Measurements from ENCODE around the gene DDIT4. TPM values are rescaled to one million over a fixed set of nuclear protein-coding genes. Genes with fewer than 3 reads are reported as not detected.

DDIT4 gene
- total RNA-seq, 1 donor from 2014 or later = 257 TPM

GRCh38 chr10:72260976-72261783 lies 12.5 kb upstream of the DDIT4 start:
- peak overlapping the region; percentile 48 for H3K4me3 ChIP-seq
- H2AFZ ChIP-seq (replicated peaks) = no peak overlapping the region
- H4K20me1 ChIP-seq (ENCODE audit: low read depth) = no peaks in the 10 kb centered on the region
- Mint-ChIP-seq H3K9me3 (no peaks in the 10 kb centered on the region), H3K4me3 (peak overlapping the region; percentile 83), H3K27ac (peak overlapping the region; percentile 98), H3K4me1 (peaks cover 62% of the 10 kb centered on the region), H3K36me3 (no peaks in the 10 kb centered on the region), H3K27me3 (ENCODE audit: insufficient read depth, low read depth) (peaks cover 9% of the 10 kb centered on the region)
- no peaks in the 10 kb centered on the region for H3K9me3 ChIP-seq (ENCODE audit: low read depth)
- H3K4me2 ChIP-seq = peak overlapping the region; percentile 85
- no peaks in the 10 kb centered on the region for H3K36me3 ChIP-seq
- peaks cover 70% of the 10 kb centered on the region for H3K4me1 ChIP-seq
- H3K27ac ChIP-seq = peak overlapping the region; percentile 96
- no peak for TF ChIP-seq EZH2 (IDR thresholded peaks at IDR 0.05)
- TF ChIP-seq, protein P1, sequence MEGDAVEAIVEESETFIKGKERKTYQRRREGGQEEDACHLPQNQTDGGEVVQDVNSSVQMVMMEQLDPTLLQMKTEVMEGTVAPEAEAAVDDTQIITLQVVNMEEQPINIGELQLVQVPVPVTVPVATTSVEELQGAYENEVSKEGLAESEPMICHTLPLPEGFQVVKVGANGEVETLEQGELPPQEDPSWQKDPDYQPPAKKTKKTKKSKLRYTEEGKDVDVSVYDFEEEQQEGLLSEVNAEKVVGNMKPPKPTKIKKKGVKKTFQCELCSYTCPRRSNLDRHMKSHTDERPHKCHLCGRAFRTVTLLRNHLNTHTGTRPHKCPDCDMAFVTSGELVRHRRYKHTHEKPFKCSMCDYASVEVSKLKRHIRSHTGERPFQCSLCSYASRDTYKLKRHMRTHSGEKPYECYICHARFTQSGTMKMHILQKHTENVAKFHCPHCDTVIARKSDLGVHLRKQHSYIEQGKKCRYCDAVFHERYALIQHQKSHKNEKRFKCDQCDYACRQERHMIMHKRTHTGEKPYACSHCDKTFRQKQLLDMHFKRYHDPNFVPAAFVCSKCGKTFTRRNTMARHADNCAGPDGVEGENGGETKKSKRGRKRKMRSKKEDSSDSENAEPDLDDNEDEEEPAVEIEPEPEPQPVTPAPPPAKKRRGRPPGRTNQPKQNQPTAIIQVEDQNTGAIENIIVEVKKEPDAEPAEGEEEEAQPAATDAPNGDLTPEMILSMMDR (IDR thresholded peaks at IDR 0.05) = peak; percentile 43
- H3F3A ChIP-seq (ENCODE audit: low read depth) = peaks cover 70% of the 10 kb centered on the region
- no peak overlapping the region for H3K9ac ChIP-seq
- H3K79me2 ChIP-seq (ENCODE audit: low read depth) = no peaks in the 10 kb centered on the region
- DNase-seq (ENCODE audit: low spot score) = peak; percentile 99
- no peaks in the 10 kb centered on the region for H3K27me3 ChIP-seq

GRCh38 chr10:72261784-72262404 lies 11.8 kb upstream of the DDIT4 start:
- Histone ChIP-seq H3K27ac (peak overlapping the region; percentile 96), H3K4me1 (peaks cover 62% of the 10 kb centered on the region), H3K9me3 (ENCODE audit: low read depth) (no peaks in the 10 kb centered on the region), H3K36me3 (no peaks in the 10 kb centered on the region), H3K9ac (no peak overlapping the region), H3F3A (ENCODE audit: low read depth) (peaks cover 70% of the 10 kb centered on the region), H3K27me3 (no peaks in the 10 kb centered on the region), H3K4me2 (peak overlapping the region; percentile 85), H3K79me2 (ENCODE audit: low read depth) (no peaks in the 10 kb centered on the region), H3K4me3 (peak overlapping the region; percentile 48), H4K20me1 (ENCODE audit: low read depth) (no peaks in the 10 kb centered on the region), H2AFZ (replicated peaks) (no peak overlapping the region)
- peaks cover 58% of the 10 kb centered on the region for H3K4me1 Mint-ChIP-seq
- H3K27me3 Mint-ChIP-seq (ENCODE audit: insufficient read depth, low read depth) = peaks cover 9% of the 10 kb centered on the region
- TF ChIP-seq EZH2 (IDR thresholded peaks at IDR 0.05) (no peak), EZH2phosphoT487 (IDR thresholded peaks at IDR 0.05) (no peak)
- TF ChIP-seq, protein P1 (IDR thresholded peaks at IDR 0.05) = no peak
- no peaks in the 10 kb centered on the region for H3K36me3 Mint-ChIP-seq
- peak overlapping the region; percentile 83 for H3K4me3 Mint-ChIP-seq
- H3K9me3 Mint-ChIP-seq = no peaks in the 10 kb centered on the region
- DNase-seq (ENCODE audit: low spot score) = no peak
- peak overlapping the region; percentile 98 for H3K27ac Mint-ChIP-seq

DNA sequence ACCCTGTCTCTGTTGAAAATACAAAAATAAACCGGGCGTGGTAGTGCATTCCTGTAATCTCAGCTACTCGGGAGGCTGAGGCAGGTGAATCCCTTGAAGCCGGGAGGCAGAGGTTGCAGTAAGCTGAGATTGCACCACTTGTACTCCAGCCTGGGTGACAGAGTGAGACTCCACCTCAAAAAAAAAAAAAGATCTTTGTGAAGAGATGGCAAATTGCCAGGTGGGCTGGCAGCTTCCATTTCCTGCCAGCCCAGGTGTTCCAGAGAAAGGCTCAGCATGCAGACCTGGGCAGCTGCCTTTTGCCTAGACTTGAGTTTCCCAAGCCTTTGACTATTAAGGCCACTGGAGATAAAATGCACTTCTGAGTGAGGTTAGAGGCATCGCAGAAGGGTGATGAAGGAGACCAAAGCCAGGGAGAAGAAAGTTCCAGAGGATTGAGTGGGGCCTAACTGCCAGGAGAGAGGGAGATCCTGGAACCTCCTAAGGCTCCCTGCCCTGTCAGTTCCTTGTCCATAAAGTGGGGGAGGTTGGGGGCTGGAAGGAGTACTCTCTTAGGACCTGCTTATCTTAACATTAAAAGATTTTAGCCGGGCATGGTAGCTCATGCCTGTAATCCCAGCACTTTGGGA lies 10.0 kb upstream of the DDIT4 start:
- Histone ChIP-seq H3K27me3 (no peaks in the 10 kb centered on the region), H3K4me3 (no peak overlapping the region), H3K9ac (no peak overlapping the region), H3K4me2 (no peak overlapping the region), H4K20me1 (ENCODE audit: low read depth) (no peaks in the 10 kb centered on the region), H3K36me3 (no peaks in the 10 kb centered on the region), H3K79me2 (ENCODE audit: low read depth) (no peaks in the 10 kb centered on the region), H2AFZ (replicated peaks) (no peak overlapping the region), H3K27ac (no peak overlapping the region), H3K9me3 (ENCODE audit: low read depth) (no peaks in the 10 kb centered on the region), H3F3A (ENCODE audit: low read depth) (peaks cover 77% of the 10 kb centered on the region), H3K4me1 (peaks cover 61% of the 10 kb centered on the region)
- TF ChIP-seq EZH2phosphoT487 (IDR thresholded peaks at IDR 0.05) = no peak
- no peak for TF ChIP-seq EZH2 (IDR thresholded peaks at IDR 0.05)
- TF ChIP-seq, protein P1 (IDR thresholded peaks at IDR 0.05) = no peak
- Mint-ChIP-seq H3K27me3 (ENCODE audit: insufficient read depth, low read depth) (peaks cover 9% of the 10 kb centered on the region), H3K36me3 (no peaks in the 10 kb centered on the region), H3K9me3 (no peaks in the 10 kb centered on the region), H3K4me1 (peaks cover 57% of the 10 kb centered on the region), H3K4me3 (no peak overlapping the region), H3K27ac (peak overlapping the region; percentile 95)
- DNase-seq (ENCODE audit: low spot score) = no peak

Measured in neural progenitor cell (in vitro differentiated cells).